ENCODE results near the gene ADARB2.
"Not testable (repeated sequence)": the region's sequence is repeated elsewhere in the genome, so short reads cannot be mapped to it uniquely, and the experiment has no call there.

Gene ADARB2

GRCh38 chr10:1366322-1366691, 371.0 kb downstream of the ADARB2 start:
- no peak for DNase-seq (ENCODE audit: low read depth)

GRCh38 chr10:1365540-1366321, 371.6 kb downstream of the ADARB2 start:
- DNase-seq (ENCODE audit: low read depth) = no peak

- no peak for DNase-seq (ENCODE audit: low read depth)
These were observed 373.0 kb downstream of the ADARB2 start for GRCh38 chr10:1364151-1364910.

GRCh38 chr10:1363446-1364121, 373.7 kb downstream of the ADARB2 start:
- DNase-seq (ENCODE audit: low read depth) = no peak

- DNase-seq (ENCODE audit: low read depth) = no peak
These were observed 374.5 kb downstream of the ADARB2 start for GRCh38 chr10:1362589-1363445.

- no peak for DNase-seq (ENCODE audit: low read depth)
These were observed 375.8 kb downstream of the ADARB2 start for GRCh38 chr10:1361411-1362105.

GRCh38 chr10:1360558-1361164, 376.7 kb downstream of the ADARB2 start:
- DNase-seq (ENCODE audit: low read depth) = peak; percentile 4

GRCh38 chr10:1360011-1360557, 377.2 kb downstream of the ADARB2 start:
- no peak for DNase-seq (ENCODE audit: low read depth)

GRCh38 chr10:1359626-1359955, 377.7 kb downstream of the ADARB2 start:
- no peak for DNase-seq (ENCODE audit: low read depth)

- DNase-seq (ENCODE audit: low read depth) = no peak
These were observed 378.3 kb downstream of the ADARB2 start for GRCh38 chr10:1358860-1359625.

GRCh38 chr10:1358147-1358546, 379.2 kb downstream of the ADARB2 start:
- DNase-seq (ENCODE audit: low read depth) = no peak

- DNase-seq (ENCODE audit: low read depth) = no peak
These were observed 381.0 kb downstream of the ADARB2 start for GRCh38 chr10:1356349-1356748.

- DNase-seq (ENCODE audit: low read depth) = no peak
These were observed 382.3 kb downstream of the ADARB2 start for GRCh38 chr10:1354809-1355710.

- not testable (repeated sequence) for DNase-seq (ENCODE audit: low read depth)
These were observed 385.0 kb downstream of the ADARB2 start for GRCh38 chr10:1352296-1352695.

GRCh38 chr10:1348773-1349050, 388.6 kb downstream of the ADARB2 start:
- DNase-seq (ENCODE audit: low read depth) = no peak

GRCh38 chr10:1347962-1348772, 389.2 kb downstream of the ADARB2 start:
- DNase-seq (ENCODE audit: low read depth) = no peak

GRCh38 chr10:1347525-1347924, 389.8 kb downstream of the ADARB2 start:
- DNase-seq (ENCODE audit: low read depth) = no peak

- no peak for DNase-seq (ENCODE audit: low read depth)
These were observed 391.1 kb downstream of the ADARB2 start for GRCh38 chr10:1346201-1346600.
